Neuron (in vitro differentiated cells): ENCODE results near the gene BSN.

Experiments
- H2AFZ ChIP-seq: one replicate; pipeline ENCODE4 v1.6.1; 2013; ENCODE audit warnings: low read depth, mild to moderate bottlenecking, inconsistent platforms, low read length, moderate library complexity
- H3K27me3 ChIP-seq: one replicate; pipeline ENCODE4 v1.6.1; 2013; ENCODE audit warnings: low read length; ENCODE audit not compliant: insufficient read depth
- H3K36me3 ChIP-seq: one replicate; pipeline ENCODE4 v1.6.1; 2013; ENCODE audit warnings: low read length; ENCODE audit not compliant: insufficient read depth
- H3K4me1 ChIP-seq: one replicate; pipeline ENCODE4 v1.6.1; 2013; ENCODE audit warnings: low read length; ENCODE audit not compliant: insufficient read depth
- H3K4me3 ChIP-seq: 2 replicates; pipeline ENCODE4 v1.5.1; 2013; ENCODE audit warnings: mild to moderate bottlenecking, low read length, moderate library complexity
- H3K9me3 ChIP-seq: one replicate; pipeline ENCODE4 v1.6.1; 2013; ENCODE audit warnings: low read length

Gene BSN

GRCh38 chr3:49611291-49611690 lies 57.0 kb downstream of the BSN start:
- Histone ChIP-seq H3K9me3 (no peaks in the 10 kb centered on the region), H3K36me3 (no peaks in the 10 kb centered on the region), H2AFZ (no peak overlapping the region), H3K4me1 (peaks cover 13% of the 10 kb centered on the region), H3K27me3 (no peaks in the 10 kb centered on the region), H3K4me3 (no peak overlapping the region)

GRCh38 chr3:49611719-49612118 lies 57.4 kb downstream of the BSN start:
- Histone ChIP-seq H3K36me3 (no peaks in the 10 kb centered on the region), H3K4me1 (peaks cover 17% of the 10 kb centered on the region), H2AFZ (no peak overlapping the region), H3K27me3 (no peaks in the 10 kb centered on the region), H3K4me3 (no peak overlapping the region), H3K9me3 (no peaks in the 10 kb centered on the region)

GRCh38 chr3:49614936-49615335 lies 60.7 kb downstream of the BSN start:
- Histone ChIP-seq H2AFZ (no peak overlapping the region), H3K36me3 (no peaks in the 10 kb centered on the region), H3K4me1 (peaks cover 20% of the 10 kb centered on the region), H3K9me3 (no peaks in the 10 kb centered on the region), H3K27me3 (no peaks in the 10 kb centered on the region), H3K4me3 (no peak overlapping the region)

- Histone ChIP-seq H3K4me1 (peaks cover 20% of the 10 kb centered on the region), H3K9me3 (no peaks in the 10 kb centered on the region), H3K4me3 (no peak overlapping the region), H3K27me3 (no peaks in the 10 kb centered on the region), H3K36me3 (no peaks in the 10 kb centered on the region), H2AFZ (peak overlapping the region; percentile 11)
Observed at GRCh38 chr3:49616061-49616460, 61.8 kb downstream of the BSN start.

- H3K4me1 ChIP-seq: peaks cover 20% of the 10 kb centered on the region
- H3K4me3 ChIP-seq: no peak overlapping the region
- no peaks in the 10 kb centered on the region for H3K27me3 ChIP-seq
- no peaks in the 10 kb centered on the region for H3K9me3 ChIP-seq
- no peaks in the 10 kb centered on the region for H3K36me3 ChIP-seq
- peak overlapping the region; percentile 11 for H2AFZ ChIP-seq
Observed at GRCh38 chr3:49616491-49616941, 62.2 kb downstream of the BSN start.

GRCh38 chr3:49617390-49618013 lies 63.2 kb downstream of the BSN start:
- Histone ChIP-seq H3K4me1 (peaks cover 20% of the 10 kb centered on the region), H3K36me3 (no peaks in the 10 kb centered on the region), H3K4me3 (no peak overlapping the region), H2AFZ (no peak overlapping the region), H3K27me3 (no peaks in the 10 kb centered on the region), H3K9me3 (no peaks in the 10 kb centered on the region)

- Histone ChIP-seq H3K4me3 (no peak overlapping the region), H3K27me3 (no peaks in the 10 kb centered on the region), H3K9me3 (no peaks in the 10 kb centered on the region), H3K4me1 (peaks cover 20% of the 10 kb centered on the region), H3K36me3 (no peaks in the 10 kb centered on the region), H2AFZ (no peak overlapping the region)
Observed at GRCh38 chr3:49618412-49618811, 64.1 kb downstream of the BSN start.

- H3K9me3 ChIP-seq: no peaks in the 10 kb centered on the region
- H3K36me3 ChIP-seq: no peaks in the 10 kb centered on the region
- no peaks in the 10 kb centered on the region for H3K27me3 ChIP-seq
- no peak overlapping the region for H3K4me3 ChIP-seq
- peaks cover 20% of the 10 kb centered on the region for H3K4me1 ChIP-seq
- H2AFZ ChIP-seq: no peak overlapping the region
Observed at GRCh38 chr3:49619649-49620048, 65.4 kb downstream of the BSN start.

GRCh38 chr3:49620728-49621127 lies 66.5 kb downstream of the BSN start:
- Histone ChIP-seq H3K4me1 (peaks cover 12% of the 10 kb centered on the region), H2AFZ (no peak overlapping the region), H3K36me3 (peaks cover 10% of the 10 kb centered on the region), H3K9me3 (peaks cover 2% of the 10 kb centered on the region), H3K4me3 (no peak overlapping the region), H3K27me3 (no peaks in the 10 kb centered on the region)

GRCh38 chr3:49623071-49623470 lies 68.8 kb downstream of the BSN start:
- Histone ChIP-seq H2AFZ (no peak overlapping the region), H3K4me1 (no peaks in the 10 kb centered on the region), H3K9me3 (peaks cover 2% of the 10 kb centered on the region), H3K4me3 (no peak overlapping the region), H3K36me3 (peaks cover 31% of the 10 kb centered on the region), H3K27me3 (no peaks in the 10 kb centered on the region)

GRCh38 chr3:49625071-49625470 lies 70.8 kb downstream of the BSN start:
- Histone ChIP-seq H3K27me3 (no peaks in the 10 kb centered on the region), H3K36me3 (peaks cover 36% of the 10 kb centered on the region), H3K9me3 (peaks cover 2% of the 10 kb centered on the region), H3K4me1 (no peaks in the 10 kb centered on the region), H2AFZ (no peak overlapping the region), H3K4me3 (no peak overlapping the region)

GRCh38 chr3:49626101-49626581 lies 71.9 kb downstream of the BSN start:
- Histone ChIP-seq H3K27me3 (no peaks in the 10 kb centered on the region), H3K4me3 (no peak overlapping the region)

GRCh38 chr3:49626796-49627195 lies 72.5 kb downstream of the BSN start:
- H3K27me3 ChIP-seq: no peaks in the 10 kb centered on the region
- peaks cover 45% of the 10 kb centered on the region for H3K36me3 ChIP-seq
- no peak overlapping the region for H2AFZ ChIP-seq
- peaks cover 9% of the 10 kb centered on the region for H3K9me3 ChIP-seq
- no peaks in the 10 kb centered on the region for H3K4me1 ChIP-seq
- no peak overlapping the region for H3K4me3 ChIP-seq

More at GRCh38 chr3:49626101-49626581, 71.9 kb downstream of the BSN start:
- Histone ChIP-seq H3K9me3 (peaks cover 5% of the 10 kb centered on the region), H3K36me3 (peaks cover 41% of the 10 kb centered on the region), H2AFZ (no peak overlapping the region), H3K4me1 (no peaks in the 10 kb centered on the region)

- no peak overlapping the region for H3K4me3 ChIP-seq
- H3K36me3 ChIP-seq: peaks cover 45% of the 10 kb centered on the region
- H3K27me3 ChIP-seq: no peaks in the 10 kb centered on the region
- H3K9me3 ChIP-seq: peaks cover 9% of the 10 kb centered on the region
- no peaks in the 10 kb centered on the region for H3K4me1 ChIP-seq
- no peak overlapping the region for H2AFZ ChIP-seq
Observed at GRCh38 chr3:49627634-49628033, 73.4 kb downstream of the BSN start.
